ENCODE measurements around the gene FAM98B. TPM values are rescaled to one million over a fixed set of nuclear protein-coding genes. Genes with fewer than 3 reads are reported as not detected.
A peak's percentile ranks its signal among the peaks of the same experiment; 100 is the strongest.

FAM98B gene
- total RNA-seq, 3 donors from 2014 or later (not counting 1 experiment from before 2014, with no cell fraction given): 27.5 to 34.0 (median 29.0) TPM

DNA sequence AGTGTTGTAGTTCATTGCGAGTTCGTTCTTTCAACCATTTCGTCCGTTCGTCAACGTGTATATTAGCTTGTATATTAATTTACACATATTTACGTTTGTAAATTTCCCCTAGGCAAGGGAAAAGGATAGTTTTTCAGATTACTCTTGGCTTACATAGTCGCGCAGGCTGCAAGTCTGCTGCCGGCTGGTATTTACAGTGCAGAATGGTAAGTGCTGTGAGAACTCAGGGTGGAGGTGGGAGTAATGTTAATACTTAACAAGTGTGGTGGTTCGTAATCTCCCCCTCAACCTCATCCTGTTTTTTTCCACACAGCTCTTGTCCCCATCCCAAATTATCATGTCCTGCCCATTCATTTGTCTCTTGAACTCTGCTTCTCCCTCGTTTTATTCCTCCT is 766 bp downstream of the FAM98B start:
- H3K4me1 Mint-ChIP-seq: peaks cover 30 to 37% of the 10 kb centered on the region in 2 donors
- peak overlapping the region; percentile 88 for H3K4me3 ChIP-seq (ENCODE audit: low read length)
- H3K4me3 Mint-ChIP-seq: peak overlapping the region; percentile 96
- TF ChIP-seq, protein P1, sequence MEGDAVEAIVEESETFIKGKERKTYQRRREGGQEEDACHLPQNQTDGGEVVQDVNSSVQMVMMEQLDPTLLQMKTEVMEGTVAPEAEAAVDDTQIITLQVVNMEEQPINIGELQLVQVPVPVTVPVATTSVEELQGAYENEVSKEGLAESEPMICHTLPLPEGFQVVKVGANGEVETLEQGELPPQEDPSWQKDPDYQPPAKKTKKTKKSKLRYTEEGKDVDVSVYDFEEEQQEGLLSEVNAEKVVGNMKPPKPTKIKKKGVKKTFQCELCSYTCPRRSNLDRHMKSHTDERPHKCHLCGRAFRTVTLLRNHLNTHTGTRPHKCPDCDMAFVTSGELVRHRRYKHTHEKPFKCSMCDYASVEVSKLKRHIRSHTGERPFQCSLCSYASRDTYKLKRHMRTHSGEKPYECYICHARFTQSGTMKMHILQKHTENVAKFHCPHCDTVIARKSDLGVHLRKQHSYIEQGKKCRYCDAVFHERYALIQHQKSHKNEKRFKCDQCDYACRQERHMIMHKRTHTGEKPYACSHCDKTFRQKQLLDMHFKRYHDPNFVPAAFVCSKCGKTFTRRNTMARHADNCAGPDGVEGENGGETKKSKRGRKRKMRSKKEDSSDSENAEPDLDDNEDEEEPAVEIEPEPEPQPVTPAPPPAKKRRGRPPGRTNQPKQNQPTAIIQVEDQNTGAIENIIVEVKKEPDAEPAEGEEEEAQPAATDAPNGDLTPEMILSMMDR (IDR thresholded peaks at IDR 0.05): no peak
- peaks cover 11% of the 10 kb centered on the region for H3K4me1 ChIP-seq (ENCODE audit: control insufficient read depth, insufficient read depth, low read length)
- intact Hi-C loops (cut with micrococcal nuclease): no loop called here
- H3K27me3 ChIP-seq (ENCODE audit: control insufficient read depth, insufficient read depth, low read length): no peaks in the 10 kb centered on the region
- H3K9me3 ChIP-seq (ENCODE audit: control insufficient read depth, insufficient read depth, low read length): no peaks in the 10 kb centered on the region
- no peaks in the 10 kb centered on the region for H3K9me3 Mint-ChIP-seq
- peak overlapping the region; percentile 93 to 94 for H3K27ac Mint-ChIP-seq
- peak; percentile 1 to 11 (median 4) for ATAC-seq
- peak overlapping the region; percentile 91 for H3K27ac ChIP-seq (ENCODE audit: low read length)
- peaks cover 9 to 15% of the 10 kb centered on the region in 2 donors for H3K27me3 Mint-ChIP-seq (ENCODE audit: low read depth in 2 of 2)
- WGBS (ENCODE audit: insufficient coverage): 2% methylated on average over 5 of the region's 12 CpGs
- no peaks in the 10 kb centered on the region for H3K36me3 Mint-ChIP-seq
- no peaks in the 10 kb centered on the region for H3K36me3 ChIP-seq (ENCODE audit: control insufficient read depth, insufficient read depth, low read length)
- no peak for DNase-seq

DNA sequence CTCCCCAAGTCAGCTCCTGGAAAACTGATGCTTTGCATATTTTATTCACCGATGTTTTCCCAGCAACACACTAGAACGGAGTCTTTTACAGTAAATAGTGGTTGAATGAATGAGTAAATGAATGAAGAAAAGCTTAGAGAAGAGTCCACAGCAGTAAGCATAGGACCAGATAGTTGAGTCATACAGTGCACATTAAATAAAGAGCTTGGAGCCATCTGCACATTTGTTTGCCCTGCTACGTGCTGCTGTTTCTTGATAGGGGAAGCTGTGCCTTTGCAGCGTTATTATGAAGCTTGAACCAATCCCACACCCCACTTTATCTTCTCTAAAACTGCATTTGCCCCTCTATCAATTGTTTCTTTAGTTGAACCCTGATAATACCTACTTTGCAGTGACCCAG is 1.2 kb downstream of the FAM98B start:
- Histone ChIP-seq H3K27me3 (ENCODE audit: control insufficient read depth, insufficient read depth, low read length) (no peaks in the 10 kb centered on the region), H3K36me3 (ENCODE audit: control insufficient read depth, insufficient read depth, low read length) (no peaks in the 10 kb centered on the region), H3K9me3 (ENCODE audit: control insufficient read depth, insufficient read depth, low read length) (no peaks in the 10 kb centered on the region), H3K27ac (ENCODE audit: low read length) (no peak overlapping the region), H3K4me1 (ENCODE audit: control insufficient read depth, insufficient read depth, low read length) (peaks cover 11% of the 10 kb centered on the region), H3K4me3 (ENCODE audit: low read length) (peak overlapping the region; percentile 88)
- Mint-ChIP-seq H3K9me3 (no peaks in the 10 kb centered on the region), H3K4me1 (peaks cover 34 to 41% of the 10 kb centered on the region in 2 donors), H3K27ac (peak overlapping the region; percentile 93 to 94), H3K36me3 (no peaks in the 10 kb centered on the region), H3K27me3 (ENCODE audit: low read depth in 2 of 2) (peaks cover 6 to 15% of the 10 kb centered on the region in 2 donors), H3K4me3 (peak overlapping the region; percentile 96)
- 31% methylated on average over 3 of the region's 4 CpGs for WGBS (ENCODE audit: insufficient coverage)
- ATAC-seq (no peak), DNase-seq (no peak)
- intact Hi-C loops (cut with micrococcal nuclease): no loop called here
- TF ChIP-seq, protein P1 (IDR thresholded peaks at IDR 0.05): no peak

DNA sequence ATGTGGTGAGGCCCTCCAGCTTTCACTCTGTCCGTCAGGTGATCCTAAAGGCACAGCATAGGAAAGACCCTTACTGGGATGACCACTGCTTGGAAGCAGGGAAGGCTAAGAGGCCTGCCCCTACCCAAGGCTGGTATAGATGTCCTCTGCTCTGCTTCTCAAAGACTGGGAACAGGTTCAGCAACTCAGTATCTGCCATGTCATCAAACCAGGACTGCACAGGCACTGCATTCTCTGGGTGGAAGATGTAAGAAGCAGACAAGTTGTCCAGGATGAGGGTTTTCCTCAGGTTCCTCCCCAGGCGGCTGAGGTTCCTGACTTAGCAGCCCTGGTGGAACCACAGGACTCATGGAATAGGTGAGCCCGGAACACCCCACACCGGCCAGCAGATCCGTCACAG is 4.7 kb downstream of the FAM98B start:
- no peaks in the 10 kb centered on the region for H3K36me3 ChIP-seq (ENCODE audit: control insufficient read depth, insufficient read depth, low read length)
- TF ChIP-seq, protein P1 (IDR thresholded peaks at IDR 0.05): no peak
- H3K27ac ChIP-seq (ENCODE audit: low read length): no peak overlapping the region
- DNase-seq (no peak), ATAC-seq (no peak)
- 97% methylated on average over 5 of the region's 5 CpGs for WGBS (ENCODE audit: insufficient coverage)
- H3K9me3 ChIP-seq (ENCODE audit: control insufficient read depth, insufficient read depth, low read length): no peaks in the 10 kb centered on the region
- intact Hi-C loops (cut with micrococcal nuclease): no loop called here
- no peaks in the 10 kb centered on the region for H3K36me3 Mint-ChIP-seq
- peaks cover 11% of the 10 kb centered on the region for H3K4me1 ChIP-seq (ENCODE audit: control insufficient read depth, insufficient read depth, low read length)
- H3K4me1 Mint-ChIP-seq: peaks cover 34 to 55% of the 10 kb centered on the region in 2 donors
- H3K9me3 Mint-ChIP-seq: no peaks in the 10 kb centered on the region
- H3K4me3 Mint-ChIP-seq: no peak overlapping the region
- H3K27ac Mint-ChIP-seq: no peak overlapping the region
- no peaks in the 10 kb centered on the region for H3K27me3 ChIP-seq (ENCODE audit: control insufficient read depth, insufficient read depth, low read length)
- H3K27me3 Mint-ChIP-seq (ENCODE audit: low read depth in 2 of 2): no peaks in the 10 kb centered on the region
- H3K4me3 ChIP-seq (ENCODE audit: low read length): no peak overlapping the region

DNA sequence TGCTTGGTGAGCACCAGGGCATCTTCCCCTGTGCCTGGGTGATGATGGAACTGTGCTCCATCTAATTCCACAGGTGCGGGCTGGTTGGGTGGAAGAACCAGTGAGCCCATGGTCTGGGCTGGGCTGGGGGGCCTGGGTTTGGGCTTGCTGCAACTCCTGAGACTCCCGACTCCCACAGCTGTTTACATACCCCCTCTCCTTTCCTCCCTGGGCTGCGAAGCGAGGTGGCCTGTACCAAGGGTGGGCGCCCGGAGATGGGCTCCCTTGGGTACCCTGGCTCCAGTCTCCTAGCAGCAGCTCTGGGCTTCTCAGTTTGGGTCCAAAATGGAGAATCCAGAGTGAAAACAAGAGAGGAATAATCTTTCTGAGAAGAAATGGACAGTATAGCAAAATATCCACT is 5.6 kb downstream of the FAM98B start:
- WGBS (ENCODE audit: insufficient coverage): 96% methylated on average over 6 of the region's 6 CpGs
- Mint-ChIP-seq H3K9me3 (no peaks in the 10 kb centered on the region), H3K4me3 (no peak overlapping the region), H3K27me3 (ENCODE audit: low read depth in 2 of 2) (no peaks in the 10 kb centered on the region), H3K36me3 (no peaks in the 10 kb centered on the region), H3K4me1 (peaks cover 33 to 48% of the 10 kb centered on the region in 2 donors), H3K27ac (no peak overlapping the region)
- no peak overlapping the region for H3K27ac ChIP-seq (ENCODE audit: low read length)
- intact Hi-C loops (cut with micrococcal nuclease): no loop called here
- H3K36me3 ChIP-seq (ENCODE audit: control insufficient read depth, insufficient read depth, low read length): no peaks in the 10 kb centered on the region
- no peak overlapping the region for H3K4me3 ChIP-seq (ENCODE audit: low read length)
- H3K27me3 ChIP-seq (ENCODE audit: control insufficient read depth, insufficient read depth, low read length): no peaks in the 10 kb centered on the region
- ATAC-seq (no peak), DNase-seq (no peak)
- TF ChIP-seq, protein P1 (IDR thresholded peaks at IDR 0.05): no peak
- peaks cover 8% of the 10 kb centered on the region for H3K4me1 ChIP-seq (ENCODE audit: control insufficient read depth, insufficient read depth, low read length)
- no peaks in the 10 kb centered on the region for H3K9me3 ChIP-seq (ENCODE audit: control insufficient read depth, insufficient read depth, low read length)

Data from natural killer cell (primary cell).